HG03196 (cell line): ENCODE data around the gene FRMPD4.

Source experiments
- ATAC-seq: cut with Tn5 transposase; IDR thresholded peaks from one replicate; pipeline ENCODE4 v1.9.1; 2021; ENCODE audit not compliant: unreplicated experiment

FRMPD4 gene

GRCh38 chrX:12360383-12360782 is 222.1 kb downstream of the FRMPD4 start:
- no peak for ATAC-seq

GRCh38 chrX:12360986-12361598 is 222.8 kb downstream of the FRMPD4 start:
- no peak for ATAC-seq

GRCh38 chrX:12363216-12363615 is 224.9 kb downstream of the FRMPD4 start:
- no peak for ATAC-seq

- ATAC-seq, result no peak
Measured at GRCh38 chrX:12366440-12366839, 228.2 kb downstream of the FRMPD4 start.

- ATAC-seq, result no peak
Measured at GRCh38 chrX:12367254-12367653, 229.0 kb downstream of the FRMPD4 start.

GRCh38 chrX:12370497-12370986 is 232.3 kb downstream of the FRMPD4 start:
- no peak for ATAC-seq

GRCh38 chrX:12372111-12372510 is 233.8 kb downstream of the FRMPD4 start:
- ATAC-seq, result no peak

- no peak for ATAC-seq
Measured at GRCh38 chrX:12374286-12374685, 236.0 kb downstream of the FRMPD4 start.

GRCh38 chrX:12378253-12378652 is 240.0 kb downstream of the FRMPD4 start:
- ATAC-seq, result no peak

GRCh38 chrX:12378706-12379105 is 240.4 kb downstream of the FRMPD4 start:
- no peak for ATAC-seq

GRCh38 chrX:12379671-12380070 is 241.4 kb downstream of the FRMPD4 start:
- no peak for ATAC-seq

GRCh38 chrX:12383196-12383595 is 244.9 kb downstream of the FRMPD4 start:
- ATAC-seq, result no peak

- ATAC-seq, result no peak
Measured at GRCh38 chrX:12390301-12390700, 252.0 kb downstream of the FRMPD4 start.

GRCh38 chrX:12396584-12396983 is 258.3 kb downstream of the FRMPD4 start:
- ATAC-seq, result no peak

- no peak for ATAC-seq
Measured at GRCh38 chrX:12400218-12400617, 261.9 kb downstream of the FRMPD4 start.

GRCh38 chrX:12401252-12401651 is 263.0 kb downstream of the FRMPD4 start:
- ATAC-seq, result no peak

- no peak for ATAC-seq
Measured at GRCh38 chrX:12403474-12404082, 265.3 kb downstream of the FRMPD4 start.

- no peak for ATAC-seq
Measured at GRCh38 chrX:12405306-12405705, 267.0 kb downstream of the FRMPD4 start.

GRCh38 chrX:12410523-12410922 is 272.2 kb downstream of the FRMPD4 start:
- ATAC-seq, result no peak

- no peak for ATAC-seq
Measured at GRCh38 chrX:12411831-12412230, 273.6 kb downstream of the FRMPD4 start.

- no peak for ATAC-seq
Measured at GRCh38 chrX:12412561-12412960, 274.3 kb downstream of the FRMPD4 start.

- no peak for ATAC-seq
Measured at GRCh38 chrX:12419591-12419990, 281.3 kb downstream of the FRMPD4 start.

GRCh38 chrX:12421918-12422317 is 283.6 kb downstream of the FRMPD4 start:
- ATAC-seq, result no peak
